Endothelial cell of umbilical vein (primary cell): Measurements from ENCODE around the gene PTGDR2. TPM values are rescaled to one million over a fixed set of nuclear protein-coding genes. Genes with fewer than 3 reads are reported as not detected.

Experiments used
- BruUV-seq: library from RNA; stranded (reverse); fragments of 400-500 nt; replicated peaks from 2 replicates; lab custom pipeline; 2021; lab: Mats Ljungman, UMichigan
- CTCF ChIA-PET: fragments of 300-600, 350-600 bp; sonication (Branson Sonifier 250); formaldehyde crosslinking; loops from one replicate; lab custom pipeline; 2021; ENCODE audit warnings: antibody characterized with exemption, inconsistent platforms; lab: Charles Lee
- POLR2A ChIA-PET: fragments of 300-600, 350-600 bp; sonication (Branson Sonifier 250); formaldehyde crosslinking; loops from one replicate; lab custom pipeline; 2021; ENCODE audit warnings: antibody characterized with exemption, inconsistent platforms; lab: Charles Lee
- DNase-seq: peaks from one replicate; pipeline ENCODE4 v3.0.0-alpha.2; 2011; ENCODE audit warnings: low read depth, low spot score
- FAIRE-seq: peaks from 2 replicates; lab custom pipeline; 2011; peaks lifted over from hg19 to GRCh38; lab: Jason Lieb, UNC
- H2AFZ ChIP-seq: 2 replicates; pipeline ENCODE4 v1.6.0; 2012; ENCODE audit warnings: low read depth, low read length, control low read depth, inconsistent platforms
- H3K27ac ChIP-seq: 2 replicates; pipeline ENCODE4 v1.5.1; 2011; ENCODE audit warnings: low read depth, mild to moderate bottlenecking, control low read depth, low read length, moderate library complexity; ENCODE audit not compliant: insufficient read depth
- H3K27me3 ChIP-seq, 2 experiments: 2 replicates each; pipeline versions ENCODE4 v1.6.0 to v1.6.1; 2011; ENCODE audit warnings: low read length in 2 of 2, mixed read lengths in 1 of 2; ENCODE audit not compliant: control insufficient read depth in 2 of 2, insufficient read depth in 2 of 2
- H3K36me3 ChIP-seq, 2 experiments: 2 replicates in 1 of 2; 3 replicates in 1 of 2; pipeline ENCODE4 v1.5.1; 2011; ENCODE audit warnings: low read length in 2 of 2, mild to moderate bottlenecking in 1 of 2, moderate library complexity in 1 of 2; ENCODE audit not compliant: control insufficient read depth in 2 of 2, insufficient read depth in 2 of 2; ENCODE audit errors: extremely low read depth in 1 of 2
- H3K4me1 ChIP-seq: 3 replicates; pipeline ENCODE4 v1.5.1; 2011; ENCODE audit warnings: mild to moderate bottlenecking, low read length; ENCODE audit not compliant: control insufficient read depth, insufficient read depth; ENCODE audit errors: extremely low read depth
- H3K4me2 ChIP-seq: 2 replicates; pipeline ENCODE4 v1.6.1; 2011; ENCODE audit warnings: low read length, control low read depth, mixed read lengths; ENCODE audit not compliant: insufficient read depth
- H3K4me3 ChIP-seq, 3 experiments: fragments of 200-600 bp in 1 of 3; sonication (generic), shearing (Covaris generic) in 1 of 3; replicated peaks in 1 of 3; 2 replicates each; pipeline ENCODE4 v1.5.1; 2011 to 2016; ENCODE audit warnings: control low read depth in 3 of 3, low read length in 3 of 3, mild to moderate bottlenecking in 2 of 3, inconsistent platforms in 1 of 3, low read depth in 1 of 3, moderate library complexity in 1 of 3; ENCODE audit not compliant: insufficient read depth in 1 of 3
- H3K79me2 ChIP-seq: 2 replicates; pipeline ENCODE4 v1.6.0; 2012; ENCODE audit warnings: low read length, inconsistent platforms; ENCODE audit not compliant: control insufficient read depth, insufficient read depth
- H3K9ac ChIP-seq: replicated peaks from 2 replicates; pipeline ENCODE3; 2011; ENCODE audit warnings: low read length, control low read depth; ENCODE audit not compliant: insufficient read depth; ENCODE audit errors: extremely low read depth
- H3K9me1 ChIP-seq: replicated peaks from 3 replicates; pipeline ENCODE4 v1.6.0; 2011; ENCODE audit warnings: mild to moderate bottlenecking, low read length; ENCODE audit not compliant: control insufficient read depth, insufficient read depth; ENCODE audit errors: extremely low read depth
- H3K9me3 ChIP-seq: replicated peaks from 2 replicates; pipeline ENCODE4 v1.5.1; 2012; ENCODE audit warnings: low read length, inconsistent platforms; ENCODE audit not compliant: control insufficient read depth, insufficient read depth
- H4K20me1 ChIP-seq: replicated peaks from 2 replicates; pipeline ENCODE3; 2011; ENCODE audit warnings: mild to moderate bottlenecking, low read length; ENCODE audit not compliant: control insufficient read depth, insufficient read depth; ENCODE audit errors: extremely low read depth
- EZH2 ChIP-seq: IDR thresholded peaks from 2 replicates; pipeline ENCODE4 v1.6.1; 2012; ENCODE audit warnings: borderline replicate concordance, low read depth, mild to moderate bottlenecking, moderate library complexity, low read length, inconsistent platforms; ENCODE audit not compliant: severe bottlenecking
- FOS ChIP-seq: IDR thresholded peaks from 2 replicates; pipeline ENCODE4 v1.6.1; 2011; ENCODE audit warnings: mild to moderate bottlenecking, low read length, moderate library complexity, borderline replicate concordance; ENCODE audit not compliant: insufficient read depth
- GATA2 ChIP-seq: IDR thresholded peaks from 2 replicates; pipeline ENCODE4 v1.7.0; 2011; ENCODE audit warnings: low read depth, mild to moderate bottlenecking, moderate library complexity, mixed read lengths, low read length; ENCODE audit not compliant: insufficient read length, insufficient read depth
- JUN ChIP-seq: IDR thresholded peaks from 2 replicates; pipeline ENCODE4 v1.6.1; 2011; ENCODE audit warnings: borderline replicate concordance, low read depth; ENCODE audit not compliant: insufficient read length, insufficient read depth
- MAX ChIP-seq: IDR thresholded peaks from 2 replicates; pipeline ENCODE4 v1.6.1; 2011; ENCODE audit not compliant: insufficient read depth, insufficient read length
- MYC ChIP-seq: IDR thresholded peaks from one replicate; pipeline ENCODE4 v1.6.1; 2011; ENCODE audit warnings: mild to moderate bottlenecking, low read depth, low read length
- POLR2A ChIP-seq: IDR thresholded peaks from 2 replicates; pipeline ENCODE4 v1.6.1; 2012; ENCODE audit warnings: low read depth, mild to moderate bottlenecking, control low read depth, low read length
- POLR2AphosphoS5 ChIP-seq: IDR thresholded peaks from 2 replicates; pipeline ENCODE4 v1.6.1; 2012; ENCODE audit warnings: low read depth, mild to moderate bottlenecking, control low read depth, low read length, moderate library complexity; ENCODE audit not compliant: insufficient read depth
- dilution Hi-C: fragments of 300-500 bp; cut with MboI; formaldehyde crosslinking; loops from one replicate; pipeline ENCODE4 v1.15.0; 2019; ENCODE audit warnings: low sequenced_read_pairs; ENCODE audit not compliant: extremely low pct_ligation_motif_present
- intact Hi-C: fragments of 100-400 bp; cut with micrococcal nuclease; formaldehyde crosslinking; loops from one replicate; pipeline ENCODE4 v1.10.0; 2022
- polyA plus RNA-seq, 4 experiments: library from polyadenylated mRNA; depleted of rRNA in 3 of 4; stranded (reverse) in 3 of 4; unstranded in 1 of 4; fragments of >200 nt; gene quantifications; 2 replicates each; pipeline versions ENCODE4 v1.2.1 to v1.2.3, GENCODE V29; 2011 to 2012; ENCODE audit warnings: missing spikeins in 1 of 4
- total RNA-seq: library from RNA; stranded (reverse); gene quantifications from 2 replicates; pipeline ENCODE4 v1.2.3, GENCODE V29; 2021

The PTGDR2 gene
- total and polyA plus RNA-seq, 2 donors (not counting 3 experiments of a cell fraction or from before 2014, with no cell fraction given), result 0.15 TPM; not detected in 1

GRCh38 chr11:60844870-60845221, 10.9 kb downstream of the PTGDR2 start:
- no peak overlapping the region for H3K27ac ChIP-seq
- BruUV-seq, result no TSS peak
- no peak for TF ChIP-seq POLR2AphosphoS5
- TF ChIP-seq MAX, result no peak
- TF ChIP-seq GATA2, result peak; percentile 54
- TF ChIP-seq FOS, result no peak
- TF ChIP-seq MYC, result no peak
- TF ChIP-seq POLR2A, result no peak
- no peak for TF ChIP-seq JUN
- no peak for TF ChIP-seq EZH2
- dilution Hi-C loops (no loop called here), intact Hi-C loops (no loop called here)
- H3K4me2 ChIP-seq, result peak overlapping the region; percentile 79
- H3K9me1 ChIP-seq, result no peaks in the 10 kb centered on the region
- DNase-seq, result peak; percentile 11
- no peak overlapping the region for H3K9ac ChIP-seq
- FAIRE-seq, result peak; percentile 53
- H3K4me1 ChIP-seq, result peaks cover 37% of the 10 kb centered on the region
- no peak overlapping the region for H2AFZ ChIP-seq
- POLR2A ChIA-PET, result no interaction called here
- no peaks in the 10 kb centered on the region for H3K27me3 ChIP-seq
- H3K9me3 ChIP-seq, result no peaks in the 10 kb centered on the region
- CTCF ChIA-PET, result interaction anchor here (1.3 to 5.0 kb wide), 4 partner anchors 14 to 69 kb away, joined by 4 to 34 read pairs (median 19); no protein-coding TSS in a partner anchor
- H3K4me3 ChIP-seq, result peak overlapping the region in 1 of 3 experiments; percentile 74
- H3K79me2 ChIP-seq, result peaks cover 51% of the 10 kb centered on the region
- no peaks in the 10 kb centered on the region for H4K20me1 ChIP-seq
- H3K36me3 ChIP-seq, result peaks cover 0 to 19% of the 10 kb centered on the region in 2 experiments
